Gastrocnemius medialis (tissue), 4 donors: ENCODE measurements around the gene RPL12.

ENCODE experiments used
- POLR2A ChIP-seq, 2 donors: fragments of 450-650 bp; IDR thresholded peaks; one replicate each; pipeline ENCODE4 v1.6.1; 2017; ENCODE audit warnings: antibody characterized with exemption in 2 of 2, mild to moderate bottlenecking in 2 of 2, moderate library complexity in 2 of 2
- TF ChIP-seq, protein P1 (sequence below), 5 experiments: fragments of 450-650 bp in 3 of 5; fragments of 200-600 bp in 2 of 5; sonication (generic) in 2 of 5; IDR thresholded peaks in 4 of 5; conservative IDR thresholded peaks in 1 of 5; 1 replicate in 4 of 5; 2 replicates in 1 of 5; pipeline ENCODE4 v1.5.1; 2016 to 2019; ENCODE audit warnings: antibody characterized with exemption in 5 of 5, mild to moderate bottlenecking in 3 of 5, moderate library complexity in 3 of 5

DNA sequence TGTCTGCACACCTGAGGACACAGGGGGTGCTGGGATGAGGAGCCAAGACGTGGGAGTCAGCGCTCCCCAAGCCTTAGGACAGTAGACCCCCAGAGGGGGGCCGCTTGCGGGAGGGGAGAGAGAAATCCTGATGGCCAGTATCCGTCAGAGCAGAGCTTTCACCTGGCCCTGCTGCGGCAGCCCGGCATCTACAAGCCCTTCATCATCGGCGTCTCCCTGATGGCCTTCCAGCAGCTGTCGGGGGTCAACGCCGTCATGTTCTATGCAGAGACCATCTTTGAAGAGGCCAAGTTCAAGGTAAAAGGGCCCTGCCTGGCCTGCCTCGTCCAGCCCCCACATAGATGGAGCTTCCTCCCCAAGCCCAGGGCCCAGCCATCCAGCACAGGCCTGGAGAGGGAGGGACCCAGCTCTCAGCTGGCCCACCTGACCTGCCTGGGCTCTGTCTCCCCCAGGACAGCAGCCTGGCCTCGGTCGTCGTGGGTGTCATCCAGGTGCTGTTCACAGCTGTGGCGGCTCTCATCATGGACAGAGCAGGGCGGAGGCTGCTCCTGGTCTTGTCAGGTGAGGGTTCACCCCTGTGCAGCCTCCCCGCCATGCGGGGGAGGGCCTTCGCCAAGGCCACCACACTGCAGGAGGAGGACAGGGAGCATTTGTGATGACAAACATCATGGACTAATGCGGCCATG is 47.6 kb downstream of the RPL12 start:
- TF ChIP-seq POLR2A (IDR thresholded peaks at IDR 0.05) = no peak
- TF ChIP-seq, protein P1, sequence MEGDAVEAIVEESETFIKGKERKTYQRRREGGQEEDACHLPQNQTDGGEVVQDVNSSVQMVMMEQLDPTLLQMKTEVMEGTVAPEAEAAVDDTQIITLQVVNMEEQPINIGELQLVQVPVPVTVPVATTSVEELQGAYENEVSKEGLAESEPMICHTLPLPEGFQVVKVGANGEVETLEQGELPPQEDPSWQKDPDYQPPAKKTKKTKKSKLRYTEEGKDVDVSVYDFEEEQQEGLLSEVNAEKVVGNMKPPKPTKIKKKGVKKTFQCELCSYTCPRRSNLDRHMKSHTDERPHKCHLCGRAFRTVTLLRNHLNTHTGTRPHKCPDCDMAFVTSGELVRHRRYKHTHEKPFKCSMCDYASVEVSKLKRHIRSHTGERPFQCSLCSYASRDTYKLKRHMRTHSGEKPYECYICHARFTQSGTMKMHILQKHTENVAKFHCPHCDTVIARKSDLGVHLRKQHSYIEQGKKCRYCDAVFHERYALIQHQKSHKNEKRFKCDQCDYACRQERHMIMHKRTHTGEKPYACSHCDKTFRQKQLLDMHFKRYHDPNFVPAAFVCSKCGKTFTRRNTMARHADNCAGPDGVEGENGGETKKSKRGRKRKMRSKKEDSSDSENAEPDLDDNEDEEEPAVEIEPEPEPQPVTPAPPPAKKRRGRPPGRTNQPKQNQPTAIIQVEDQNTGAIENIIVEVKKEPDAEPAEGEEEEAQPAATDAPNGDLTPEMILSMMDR (IDR thresholded peaks at IDR 0.05 in 4 of 5, conservative IDR thresholded peaks at IDR 0.05 in 1 of 5) = no peak
